Activated CD4-positive, alpha-beta T cell treated with anti-CD3 and anti-CD28 coated beads, Interleukin-2, Interleukin-6, amounts not matched to agents 100 ng/mL and 50 ng/mL, durations not matched to agents 16 hours and 8 hours (primary cell): Measurements from ENCODE around the gene TCAP.
A peak's percentile ranks its signal among the peaks of the same experiment; 100 is the strongest.

ENCODE experiments used
- DNase-seq: peaks from one replicate; pipeline ENCODE4 v3.0.0-alpha.2; 2020

TCAP gene

GRCh38 chr17:39629494-39629880, 35.7 kb upstream of the TCAP start:
- no peak for DNase-seq

GRCh38 chr17:39629898-39630297, 35.3 kb upstream of the TCAP start:
- DNase-seq, result no peak

- DNase-seq, result no peak
Observed at GRCh38 chr17:39631403-39631802, 33.7 kb upstream of the TCAP start.

GRCh38 chr17:39632153-39632941, 32.8 kb upstream of the TCAP start:
- no peak for DNase-seq

- no peak for DNase-seq
Observed at GRCh38 chr17:39633570-39634183, 31.5 kb upstream of the TCAP start.

- peak; percentile 55 for DNase-seq
Observed at GRCh38 chr17:39634384-39634871, 30.7 kb upstream of the TCAP start.

GRCh38 chr17:39635614-39636176, 29.5 kb upstream of the TCAP start:
- no peak for DNase-seq

GRCh38 chr17:39636587-39636926, 28.6 kb upstream of the TCAP start:
- no peak for DNase-seq

GRCh38 chr17:39636927-39637736, 28.0 kb upstream of the TCAP start, which contains the start of gene STARD3:
Gene STARD3, plus strand, starts transcription at chr17:39637144. Its CDS starts 16,388 bp downstream, at chr17:39653532.
- peak; percentile 94 for DNase-seq

- DNase-seq, result no peak
Observed at GRCh38 chr17:39638317-39638716, 26.8 kb upstream of the TCAP start.

GRCh38 chr17:39639043-39639442, 26.1 kb upstream of the TCAP start:
- no peak for DNase-seq

- DNase-seq, result no peak
Observed at GRCh38 chr17:39639566-39640458, 25.3 kb upstream of the TCAP start.

GRCh38 chr17:39640591-39641031, 24.5 kb upstream of the TCAP start:
- no peak for DNase-seq

GRCh38 chr17:39641097-39641496, 24.1 kb upstream of the TCAP start:
- DNase-seq, result no peak

GRCh38 chr17:39641883-39642282, 23.3 kb upstream of the TCAP start:
- DNase-seq, result no peak

GRCh38 chr17:39642291-39643074, 22.7 kb upstream of the TCAP start:
- no peak for DNase-seq

- no peak for DNase-seq
Observed at GRCh38 chr17:39643271-39643670, 21.9 kb upstream of the TCAP start.

- no peak for DNase-seq
Observed at GRCh38 chr17:39647256-39647655, 17.9 kb upstream of the TCAP start.

GRCh38 chr17:39648616-39649366, 16.4 kb upstream of the TCAP start:
- DNase-seq, result no peak

GRCh38 chr17:39650121-39650579, 15.0 kb upstream of the TCAP start:
- no peak for DNase-seq
